ENCODE results near the gene WTAP. TPM values are rescaled to one million over a fixed set of nuclear protein-coding genes. Genes with fewer than 3 reads are reported as not detected.
"Not testable (repeated sequence)": the region's sequence is repeated elsewhere in the genome, so short reads cannot be mapped to it uniquely, and the experiment has no call there.

Gene WTAP
- total and polyA plus RNA-seq, 2 experiments from 2014 or later: 108 to 121 TPM

GRCh38 chr6:159790956-159791598, 63.8 kb downstream of the WTAP start:
- H4K20me1 ChIP-seq (replicated peaks; ENCODE audit: insufficient read depth): peaks cover 21% of the 10 kb centered on the region; the same call in 1 of the 2 replicates
- H3K4me1 Mint-ChIP-seq: peaks cover 31% of the 10 kb centered on the region
- peaks cover 3% of the 10 kb centered on the region for H3K27me3 Mint-ChIP-seq (ENCODE audit: insufficient read depth, low read depth, poor library complexity)
- peaks cover 78% of the 10 kb centered on the region for H3K79me2 ChIP-seq (replicated peaks; ENCODE audit: insufficient read depth)
- no peaks in the 10 kb centered on the region for H3K27me3 ChIP-seq (ENCODE audit: insufficient read depth)
- peak overlapping the region; percentile 72; the same call in 1 of the 2 replicates for H3K27ac ChIP-seq (ENCODE audit: low read depth)
- H3K4me3 Mint-ChIP-seq: peak overlapping the region; percentile 99
- H3K9me2 ChIP-seq (ENCODE audit: insufficient read depth): no peaks in the 10 kb centered on the region
- H3F3A ChIP-seq (replicated peaks; ENCODE audit: low read depth): no peaks in the 10 kb centered on the region
- no peak for TF ChIP-seq STAT1 (IDR thresholded peaks at IDR 0.05; ENCODE audit: unreplicated experiment)
- DNase-seq (ENCODE audit: low spot score) (no peak), ATAC-seq (no peak)
- H3K4me2 ChIP-seq: peak overlapping the region; percentile 94
- H2AFZ ChIP-seq: no peak overlapping the region
- no peaks in the 10 kb centered on the region for H3K9me3 Mint-ChIP-seq
- peak overlapping the region; percentile 100 for H3K27ac Mint-ChIP-seq
- peaks cover 76% of the 10 kb centered on the region for H3K36me3 Mint-ChIP-seq (ENCODE audit: low read depth)
- H3K36me3 ChIP-seq (ENCODE audit: insufficient read depth): peaks cover 49% of the 10 kb centered on the region
- H3K4me1 ChIP-seq (ENCODE audit: insufficient read depth): peaks cover 19% of the 10 kb centered on the region
- peak overlapping the region; percentile 59 for H3K4me3 ChIP-seq

GRCh38 chr6:159794976-159795375, 67.7 kb downstream of the WTAP start:
- H3K36me3 Mint-ChIP-seq (ENCODE audit: low read depth): peaks cover 68% of the 10 kb centered on the region
- not testable (repeated sequence) for H4K20me1 ChIP-seq (replicated peaks; ENCODE audit: insufficient read depth); H3F3A ChIP-seq (replicated peaks; ENCODE audit: low read depth); H3K4me3 ChIP-seq; H3K9me2 ChIP-seq (ENCODE audit: insufficient read depth); H3K9me3 Mint-ChIP-seq; H3K27me3 Mint-ChIP-seq (ENCODE audit: insufficient read depth, low read depth, poor library complexity); ATAC-seq; H3K4me1 ChIP-seq (ENCODE audit: insufficient read depth); H3K27me3 ChIP-seq (ENCODE audit: insufficient read depth); H3K4me2 ChIP-seq; H2AFZ ChIP-seq; H3K4me3 Mint-ChIP-seq; H3K27ac ChIP-seq (ENCODE audit: low read depth); DNase-seq (ENCODE audit: low spot score)
- Histone ChIP-seq H3K36me3 (ENCODE audit: insufficient read depth) (peaks cover 49% of the 10 kb centered on the region), H3K79me2 (replicated peaks; ENCODE audit: insufficient read depth) (peaks cover 51% of the 10 kb centered on the region)
- peak overlapping the region; percentile 47; the same call in 1 of the 2 replicates for H3K27ac Mint-ChIP-seq
- H3K4me1 Mint-ChIP-seq: peaks cover 17% of the 10 kb centered on the region

GRCh38 chr6:159797554-159797953, 70.2 kb downstream of the WTAP start:
- no peak overlapping the region for H2AFZ ChIP-seq
- H3K27me3 ChIP-seq (ENCODE audit: insufficient read depth): no peaks in the 10 kb centered on the region
- no peak overlapping the region for H3K27ac Mint-ChIP-seq
- no peak for TF ChIP-seq CTCF (conservative IDR thresholded peaks at IDR 0.05; ENCODE audit: low read depth in 2 of 2)
- no peak for TF ChIP-seq EZH2phosphoT487 (IDR thresholded peaks at IDR 0.05; ENCODE audit: unreplicated experiment)
- no peak for TF ChIP-seq NANOG (IDR thresholded peaks at IDR 0.05; ENCODE audit: borderline replicate concordance)
- no peak for TF ChIP-seq ZNF331 (CRISPR knock-in tag; IDR thresholded peaks at IDR 0.05; ENCODE audit: low read depth)
- TF ChIP-seq REST (IDR thresholded peaks at IDR 0.05; ENCODE audit: unreplicated experiment): no peak
- no peak for TF ChIP-seq ZNF114 (CRISPR knock-in tag; IDR thresholded peaks at IDR 0.05)
- no peak for TF ChIP-seq JUNB (IDR thresholded peaks at IDR 0.05; ENCODE audit: unreplicated experiment)
- no peak for TF ChIP-seq STAT1 (IDR thresholded peaks at IDR 0.05; ENCODE audit: unreplicated experiment)
- H3K4me1 Mint-ChIP-seq: peaks cover 6% of the 10 kb centered on the region; the same call in 2 of the 3 replicates
- no peak overlapping the region for H3K4me3 Mint-ChIP-seq
- H3K4me1 ChIP-seq (ENCODE audit: insufficient read depth): no peaks in the 10 kb centered on the region; the same call in 1 of the 2 replicates
- H3K36me3 ChIP-seq (ENCODE audit: insufficient read depth): peaks cover 40% of the 10 kb centered on the region
- 0 out of 2 replicates have a peak, but pooled peaks cover 10% of the 10 kb centered on the region for H3F3A ChIP-seq (replicated peaks; ENCODE audit: low read depth)
- H3K27ac ChIP-seq (ENCODE audit: low read depth): no peak overlapping the region
- H3K79me2 ChIP-seq (replicated peaks; ENCODE audit: insufficient read depth): peaks cover 30% of the 10 kb centered on the region
- H3K27me3 Mint-ChIP-seq (ENCODE audit: insufficient read depth, low read depth, poor library complexity): peaks cover 9% of the 10 kb centered on the region
- no peak overlapping the region for H3K4me2 ChIP-seq
- H3K4me3 ChIP-seq: no peak overlapping the region
- peaks cover 47% of the 10 kb centered on the region for H3K36me3 Mint-ChIP-seq (ENCODE audit: low read depth)
- no peaks in the 10 kb centered on the region for H3K9me2 ChIP-seq (ENCODE audit: insufficient read depth)
- no peaks in the 10 kb centered on the region for H3K9me3 Mint-ChIP-seq
- H4K20me1 ChIP-seq (replicated peaks; ENCODE audit: insufficient read depth): peaks cover 2% of the 10 kb centered on the region; the same call in 1 of the 2 replicates
- no peak for DNase-seq (ENCODE audit: low spot score)
- ATAC-seq: no peak

Measured in GM23338 (cell line).